Stomach (tissue), 4 donors: Measurements from ENCODE around the gene SH3RF2.

Experiments
- CTCF ChIP-seq, 7 experiments: fragments of 450-650 bp in 4 of 7; fragments of 200-600 bp in 3 of 7; sonication (generic) in 3 of 7; IDR thresholded peaks; one replicate each; pipeline ENCODE4 v1.5.1; 2016 to 2019; ENCODE audit warnings: antibody characterized with exemption in 7 of 7, control low read depth in 2 of 7, mild to moderate bottlenecking in 1 of 7
- POLR2AphosphoS5 ChIP-seq, 3 donors: sonication (generic); formaldehyde crosslinking; IDR thresholded peaks; one replicate each; pipeline ENCODE4 v1.6.1; 2016; ENCODE audit warnings: antibody characterized with exemption in 3 of 3

DNA sequence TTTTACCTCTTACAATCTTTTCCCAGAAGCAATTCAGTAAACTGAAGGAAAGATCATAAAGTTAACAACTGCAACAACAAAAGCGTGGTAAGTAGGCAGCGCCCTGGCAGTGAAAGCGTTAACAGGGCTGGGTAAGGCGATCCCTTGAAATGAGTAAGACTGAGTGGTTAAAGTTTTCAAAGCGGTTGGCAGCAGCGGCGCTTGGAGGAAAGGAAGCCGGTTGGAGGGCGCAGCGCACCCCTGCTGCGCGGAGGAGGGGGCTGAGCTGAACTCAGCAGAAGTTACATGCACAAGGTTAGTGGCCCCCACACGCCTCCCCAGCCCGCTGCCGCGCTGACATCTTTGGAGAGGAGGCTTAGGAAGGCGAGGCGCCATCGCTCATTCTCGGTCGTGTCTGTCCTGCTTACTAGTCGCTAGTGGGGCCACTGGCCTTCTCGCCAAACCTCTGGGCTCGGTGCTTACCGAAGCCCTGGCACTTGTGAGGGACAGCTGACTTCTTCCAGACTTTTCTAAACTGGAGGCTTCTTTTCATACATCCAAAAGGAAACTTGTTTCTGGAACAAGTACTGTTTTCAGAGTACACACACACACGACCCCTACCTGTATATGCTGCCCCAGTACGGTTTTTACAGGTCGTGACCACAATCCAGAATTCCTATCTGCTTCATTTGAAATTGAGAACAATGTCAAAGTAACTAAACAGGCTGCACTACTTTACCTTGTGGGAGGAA lies at the start of gene SH3RF2:
- TF ChIP-seq POLR2AphosphoS5 (IDR thresholded peaks at IDR 0.05) (peak in 2 of 3 donors; percentile 72 to 74), CTCF (IDR thresholded peaks at IDR 0.05) (no peak)
